Measurements from ENCODE around the gene LRRC73. TPM values are rescaled to one million over a fixed set of nuclear protein-coding genes. Genes with fewer than 3 reads are reported as not detected.
"Not testable (repeated sequence)": the region's sequence is repeated elsewhere in the genome, so short reads cannot be mapped to it uniquely, and the experiment has no call there.

LRRC73 gene
- total RNA-seq, 1 donor from 2014 or later: not detected

- Histone ChIP-seq H3K4me3 (no peak overlapping the region), H3K36me3 (peaks cover 50 to 56% of the 10 kb centered on the region in 2 donors), H3K9me3 (no peaks in the 10 kb centered on the region), H3K4me1 (peaks cover 8 to 11% of the 10 kb centered on the region in 2 donors), H3K27me3 (no peaks in the 10 kb centered on the region), H3K27ac (no peak overlapping the region)
- intact Hi-C loops (cut with DNase I): loop anchor here (5.0 kb wide), 1 partner anchor 278 kb away; the partner anchor contains the start of gene DNPH1
- DNase-seq (ENCODE audit: low spot score in 2 of 2): no peak
- TF ChIP-seq CTCF (IDR thresholded peaks at IDR 0.05): no peak
These were observed 5.2 kb downstream of the LRRC73 start for GRCh38 chr6:43504756-43505593.

GRCh38 chr6:43503443-43503842 is 6.7 kb downstream of the LRRC73 start:
- Histone ChIP-seq H3K36me3 (peaks cover 56 to 71% of the 10 kb centered on the region in 2 donors), H3K4me3 (no peak overlapping the region), H3K9me3 (no peaks in the 10 kb centered on the region), H3K27me3 (no peaks in the 10 kb centered on the region), H3K27ac (no peak overlapping the region), H3K4me1 (peaks cover 0 to 4% of the 10 kb centered on the region in 2 donors)
- intact Hi-C loops (cut with DNase I): no loop called here
- TF ChIP-seq CTCF (IDR thresholded peaks at IDR 0.05): no peak
- DNase-seq (ENCODE audit: low spot score in 2 of 2): no peak

GRCh38 chr6:43502666-43503065 is 7.5 kb downstream of the LRRC73 start:
- H3K27ac ChIP-seq: no peak overlapping the region
- H3K36me3 ChIP-seq: peaks cover 56 to 79% of the 10 kb centered on the region in 2 donors
- peaks cover 0 to 6% of the 10 kb centered on the region in 2 donors for H3K4me1 ChIP-seq
- H3K27me3 ChIP-seq: no peaks in the 10 kb centered on the region
- no peak for DNase-seq (ENCODE audit: low spot score in 2 of 2)
- no peak overlapping the region for H3K4me3 ChIP-seq
- no peaks in the 10 kb centered on the region for H3K9me3 ChIP-seq
- no peak for TF ChIP-seq CTCF (IDR thresholded peaks at IDR 0.05)
- intact Hi-C loops (cut with DNase I): no loop called here

- Histone ChIP-seq H3K9me3 (no peaks in the 10 kb centered on the region), H3K27me3 (no peaks in the 10 kb centered on the region), H3K4me3 (no peak overlapping the region), H3K4me1 (peaks cover 7 to 18% of the 10 kb centered on the region in 2 donors), H3K27ac (no peak overlapping the region), H3K36me3 (peaks cover 56 to 79% of the 10 kb centered on the region in 2 donors)
- intact Hi-C loops (cut with DNase I): no loop called here
- no peak for TF ChIP-seq CTCF (IDR thresholded peaks at IDR 0.05)
- DNase-seq (ENCODE audit: low spot score in 2 of 2): no peak
These were observed 9.2 kb downstream of the LRRC73 start for GRCh38 chr6:43500921-43501320.

GRCh38 chr6:43499028-43499815 is 10.9 kb downstream of the LRRC73 start:
- H3K4me1 ChIP-seq: peaks cover 7 to 19% of the 10 kb centered on the region in 2 donors
- no peak for TF ChIP-seq CTCF (IDR thresholded peaks at IDR 0.05)
- intact Hi-C loops (cut with DNase I): no loop called here
- H3K36me3 ChIP-seq: peaks cover 41 to 62% of the 10 kb centered on the region in 2 donors
- H3K27me3 ChIP-seq: no peaks in the 10 kb centered on the region
- no peak for DNase-seq (ENCODE audit: low spot score in 2 of 2)
- no peak overlapping the region for H3K4me3 ChIP-seq
- H3K9me3 ChIP-seq: no peaks in the 10 kb centered on the region
- H3K27ac ChIP-seq: no peak overlapping the region

- H3K4me3 ChIP-seq; DNase-seq (ENCODE audit: low spot score in 2 of 2); H3K27ac ChIP-seq; intact Hi-C loops (cut with DNase I); H3K27me3 ChIP-seq; H3K9me3 ChIP-seq: not testable (repeated sequence)
- Histone ChIP-seq H3K4me1 (peaks cover 7 to 19% of the 10 kb centered on the region in 2 donors), H3K36me3 (peaks cover 33 to 54% of the 10 kb centered on the region in 2 donors)
These were observed 11.9 kb downstream of the LRRC73 start for GRCh38 chr6:43498291-43498690.
